Bronchial epithelial cell (primary cell): Measurements from ENCODE around the gene KRIT1. TPM values are rescaled to one million over a fixed set of nuclear protein-coding genes. Genes with fewer than 3 reads are reported as not detected.

Experiments
- DNase-seq: peaks from one replicate; pipeline ENCODE4 v3.0.0-alpha.2; 2010; ENCODE audit warnings: low read depth
- FAIRE-seq: peaks from 2 replicates; lab custom pipeline; 2011; peaks lifted over from hg19 to GRCh38; lab: Jason Lieb, UNC
- H3K27me3 ChIP-seq: 2 replicates; pipeline ENCODE4 v1.5.1; 2011; ENCODE audit warnings: low read length; ENCODE audit not compliant: control insufficient read depth, insufficient read depth
- H3K36me3 ChIP-seq: 2 replicates; pipeline ENCODE4 v1.5.1; 2011; ENCODE audit warnings: low read length; ENCODE audit not compliant: control insufficient read depth, insufficient read depth
- H3K4me3 ChIP-seq: 2 replicates; pipeline ENCODE4 v1.5.1; 2011; ENCODE audit warnings: mild to moderate bottlenecking, low read depth, low read length, control low read depth
- CTCF ChIP-seq: IDR thresholded peaks from 2 replicates; pipeline ENCODE4 v1.5.1; 2011; ENCODE audit warnings: mild to moderate bottlenecking, moderate library complexity, low read length, control low read depth, inconsistent platforms; ENCODE audit not compliant: insufficient read depth, severe bottlenecking
- total RNA-seq: library from RNA; depleted of rRNA; stranded (reverse); fragments of >200 nt; gene quantifications from 2 replicates; pipeline ENCODE4 v1.2.1, GENCODE V29; 2014

KRIT1 gene
- total RNA-seq, 1 donor from 2014 or later, result 26.9 TPM

- Histone ChIP-seq H3K4me3 (no peak overlapping the region), H3K27me3 (no peaks in the 10 kb centered on the region), H3K36me3 (no peaks in the 10 kb centered on the region)
- no peak for FAIRE-seq
- no peak for DNase-seq
- TF ChIP-seq CTCF, result no peak
Measured at GRCh38 chr7:92149736-92150239, 95.9 kb downstream of the KRIT1 start.

Other genes with a start within 250 kb of the KRIT1 start
- 177 and 249 TPM in 2 replicates for gene CYP51A1, start 111.4 kb downstream of the KRIT1 start, total RNA-seq
- 0.13 TPM in 1 of 2 replicates, not detected in the other for gene LRRD1, start 66.8 kb downstream of the KRIT1 start, total RNA-seq
- gene ANKIB1, start 60 bp upstream of the KRIT1 start, total RNA-seq, result 42.1 and 42.6 TPM in 2 replicates
- gene GATAD1, start 201.6 kb upstream of the KRIT1 start, total RNA-seq, result 14.3 and 16.3 TPM in 2 replicates
- gene ERVW-1, start 232.0 kb upstream of the KRIT1 start, total RNA-seq, result not detected in 2 replicates